T-helper 1 cell treated with Interleukin-12 subunit alpha and Interleukin-12 subunit beta and Interleukin-4 antibody, amounts not matched to agents 30 μg/mL and 1 μg/mL, for 36 hours (primary cell): ENCODE measurements around the gene ERG28.
"Not testable (repeated sequence)": the region's sequence is repeated elsewhere in the genome, so short reads cannot be mapped to it uniquely, and the experiment has no call there.

Experiments
- H3K27ac Mint-ChIP-seq: one replicate; pipeline ENCODE4 v1.8.0; 2021; ENCODE audit warnings: mild to moderate bottlenecking, mixed read lengths
- H3K27me3 Mint-ChIP-seq: one replicate; pipeline ENCODE4 v1.8.0; 2021; ENCODE audit warnings: low read depth, mixed read lengths
- H3K36me3 Mint-ChIP-seq: one replicate; pipeline ENCODE4 v1.8.0; 2021; ENCODE audit warnings: low read depth, mixed read lengths
- H3K4me1 Mint-ChIP-seq: one replicate; pipeline ENCODE4 v1.8.0; 2021; ENCODE audit warnings: low read depth, mixed read lengths
- H3K4me3 Mint-ChIP-seq: one replicate; pipeline ENCODE4 v1.8.0; 2021; ENCODE audit warnings: mild to moderate bottlenecking, moderate library complexity, mixed read lengths
- H3K9me3 Mint-ChIP-seq: one replicate; pipeline ENCODE4 v1.8.0; 2021; ENCODE audit warnings: mixed read lengths

The ERG28 gene

GRCh38 chr14:75600100-75600499 is 60.6 kb downstream of the ERG28 start:
- H3K9me3 Mint-ChIP-seq, H3K4me1 Mint-ChIP-seq, H3K27me3 Mint-ChIP-seq, H3K27ac Mint-ChIP-seq, H3K4me3 Mint-ChIP-seq, H3K36me3 Mint-ChIP-seq: not testable (repeated sequence)
